ENCODE measurements around the gene BAZ2B. TPM values are rescaled to one million over a fixed set of nuclear protein-coding genes. Genes with fewer than 3 reads are reported as not detected.
"Not testable (repeated sequence)": the region's sequence is repeated elsewhere in the genome, so short reads cannot be mapped to it uniquely, and the experiment has no call there.

BAZ2B gene, protein sequence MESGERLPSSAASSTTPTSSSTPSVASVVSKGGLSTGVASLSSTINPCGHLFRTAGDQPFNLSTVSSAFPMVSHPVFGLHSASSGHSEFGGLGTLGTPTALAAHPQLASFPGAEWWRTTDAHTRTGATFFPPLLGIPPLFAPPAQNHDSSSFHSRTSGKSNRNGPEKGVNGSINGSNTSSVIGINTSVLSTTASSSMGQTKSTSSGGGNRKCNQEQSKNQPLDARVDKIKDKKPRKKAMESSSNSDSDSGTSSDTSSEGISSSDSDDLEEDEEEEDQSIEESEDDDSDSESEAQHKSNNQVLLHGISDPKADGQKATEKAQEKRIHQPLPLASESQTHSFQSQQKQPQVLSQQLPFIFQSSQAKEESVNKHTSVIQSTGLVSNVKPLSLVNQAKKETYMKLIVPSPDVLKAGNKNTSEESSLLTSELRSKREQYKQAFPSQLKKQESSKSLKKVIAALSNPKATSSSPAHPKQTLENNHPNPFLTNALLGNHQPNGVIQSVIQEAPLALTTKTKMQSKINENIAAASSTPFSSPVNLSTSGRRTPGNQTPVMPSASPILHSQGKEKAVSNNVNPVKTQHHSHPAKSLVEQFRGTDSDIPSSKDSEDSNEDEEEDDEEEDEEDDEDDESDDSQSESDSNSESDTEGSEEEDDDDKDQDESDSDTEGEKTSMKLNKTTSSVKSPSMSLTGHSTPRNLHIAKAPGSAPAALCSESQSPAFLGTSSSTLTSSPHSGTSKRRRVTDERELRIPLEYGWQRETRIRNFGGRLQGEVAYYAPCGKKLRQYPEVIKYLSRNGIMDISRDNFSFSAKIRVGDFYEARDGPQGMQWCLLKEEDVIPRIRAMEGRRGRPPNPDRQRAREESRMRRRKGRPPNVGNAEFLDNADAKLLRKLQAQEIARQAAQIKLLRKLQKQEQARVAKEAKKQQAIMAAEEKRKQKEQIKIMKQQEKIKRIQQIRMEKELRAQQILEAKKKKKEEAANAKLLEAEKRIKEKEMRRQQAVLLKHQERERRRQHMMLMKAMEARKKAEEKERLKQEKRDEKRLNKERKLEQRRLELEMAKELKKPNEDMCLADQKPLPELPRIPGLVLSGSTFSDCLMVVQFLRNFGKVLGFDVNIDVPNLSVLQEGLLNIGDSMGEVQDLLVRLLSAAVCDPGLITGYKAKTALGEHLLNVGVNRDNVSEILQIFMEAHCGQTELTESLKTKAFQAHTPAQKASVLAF (N-terminal part only)
- total RNA-seq (2014; rRNA removed; shearing (Covaris generic)), result 37.6 and 38.4 TPM in 2 replicates
- polyA plus RNA-seq (2015; cell fraction: cytosol; rRNA removed), result 20.7 and 31.2 TPM in 2 replicates
- 47.1 and 69.8 TPM in 2 replicates for polyA plus RNA-seq (2015; cell fraction: nucleus; rRNA removed)

DNA sequence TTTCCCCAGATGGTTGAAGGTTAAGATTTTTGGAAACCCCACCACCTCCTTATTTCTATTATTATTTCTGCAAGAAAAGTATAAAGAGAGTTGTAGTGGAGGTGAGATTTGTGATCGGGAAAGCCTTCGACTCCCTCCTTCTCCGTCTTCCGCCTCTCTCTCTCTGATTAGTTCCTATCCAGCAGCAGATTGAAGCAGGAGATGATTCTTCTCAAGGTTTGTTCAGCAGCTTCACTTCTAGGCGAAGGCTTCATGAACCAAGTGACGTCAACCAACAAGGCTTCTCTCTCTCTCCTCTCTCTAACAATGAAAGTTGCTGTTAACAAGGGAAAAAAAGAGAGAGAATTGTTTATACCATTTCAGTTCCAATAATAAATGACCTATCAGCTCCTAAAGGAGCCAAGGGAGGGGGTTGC lies at the start of gene BAZ2B:
Gene BAZ2B, minus strand, starts transcription at position 263 of the 416 bp plus-strand sequence. CDS start 137,829 bp downstream, outside the sequence.
- DNase-seq (ENCODE audit: low read depth, low spot score), result peak; percentile 88
- in situ Hi-C loops (cut with HindIII; ENCODE audit: low pct_unique_long_range_greater_than_20kb, low sequenced_read_pairs), result loop anchor here (25.0 kb wide), 1 partner anchor 96 kb away; the partner anchor contains the start of gene MARCHF7

DNA sequence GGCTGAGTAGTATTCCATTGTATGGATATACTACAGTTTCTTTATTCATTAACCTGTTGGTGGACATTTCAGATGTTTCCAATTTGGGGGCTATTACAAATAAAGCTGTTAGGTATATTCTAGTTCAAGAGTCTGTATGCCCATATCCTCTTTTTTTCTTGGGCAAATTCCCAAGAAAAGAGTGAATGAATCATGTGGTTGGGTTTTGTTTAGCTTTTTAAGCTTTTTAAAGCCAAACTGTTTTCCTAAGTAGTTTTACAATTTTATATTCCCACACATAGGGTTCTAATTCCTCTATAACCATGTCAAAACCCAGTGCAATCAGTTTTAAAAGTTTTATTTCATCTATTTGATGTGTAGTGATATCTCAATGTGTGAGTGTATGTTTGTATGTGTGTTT lies 44.9 kb upstream of the BAZ2B start:
- no peak for DNase-seq (ENCODE audit: low read depth, low spot score)
- in situ Hi-C loops (cut with HindIII; ENCODE audit: low pct_unique_long_range_greater_than_20kb, low sequenced_read_pairs), result no loop called here

DNA sequence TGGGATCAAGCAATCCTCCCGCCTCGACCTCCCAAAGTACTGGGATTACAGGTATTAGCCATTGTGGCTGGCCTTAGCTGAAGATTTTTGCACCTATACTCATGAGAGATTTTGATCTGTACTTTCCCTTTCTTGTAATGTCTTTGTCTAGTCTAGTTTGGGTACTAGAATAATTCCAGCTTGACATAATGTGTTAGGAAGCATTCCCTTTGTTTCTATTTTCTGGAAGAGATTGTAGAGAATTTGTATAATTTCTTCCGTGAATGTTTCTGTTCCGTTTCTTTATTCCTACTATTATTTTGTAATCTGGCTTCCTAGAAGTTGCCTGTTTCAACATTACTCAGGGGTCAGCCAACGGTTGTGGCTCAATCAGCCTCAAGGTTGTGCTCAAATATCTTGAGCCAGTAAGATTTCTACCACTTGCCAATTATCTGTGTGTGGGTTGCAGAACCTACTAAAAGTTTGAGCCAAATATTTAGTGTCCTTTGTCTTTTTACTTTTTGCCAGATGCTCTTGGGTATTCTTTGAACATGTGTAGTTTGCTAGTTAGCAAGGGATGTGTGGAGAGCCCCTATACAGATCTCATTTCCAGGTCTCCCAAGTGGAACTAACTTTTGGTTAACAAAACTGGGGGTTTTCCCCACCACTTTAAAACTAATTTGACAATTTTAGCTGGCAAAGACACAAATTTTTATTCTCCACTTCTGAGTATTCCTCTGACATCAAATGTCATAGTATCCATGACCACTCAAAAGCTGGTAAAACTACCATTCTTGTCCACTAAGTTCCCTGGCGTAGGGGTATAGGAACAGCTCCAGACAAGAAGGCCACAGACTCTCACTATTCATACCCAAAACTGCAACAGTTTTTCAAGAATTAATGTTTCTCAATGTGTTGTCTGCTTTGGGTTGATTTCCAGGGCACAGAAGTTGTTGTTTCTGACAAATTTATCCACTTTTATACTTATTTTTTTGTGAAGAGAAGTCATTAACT lies 42.8 kb upstream of the BAZ2B start:
- DNase-seq (ENCODE audit: low read depth, low spot score), result no peak
- in situ Hi-C loops (cut with HindIII; ENCODE audit: low pct_unique_long_range_greater_than_20kb, low sequenced_read_pairs), result no loop called here

- no peak for DNase-seq (ENCODE audit: low read depth, low spot score)
- in situ Hi-C loops (cut with HindIII; ENCODE audit: low pct_unique_long_range_greater_than_20kb, low sequenced_read_pairs), result no loop called here
Observed at GRCh38 chr2:159653962-159654361, 37.6 kb upstream of the BAZ2B start.

DNA sequence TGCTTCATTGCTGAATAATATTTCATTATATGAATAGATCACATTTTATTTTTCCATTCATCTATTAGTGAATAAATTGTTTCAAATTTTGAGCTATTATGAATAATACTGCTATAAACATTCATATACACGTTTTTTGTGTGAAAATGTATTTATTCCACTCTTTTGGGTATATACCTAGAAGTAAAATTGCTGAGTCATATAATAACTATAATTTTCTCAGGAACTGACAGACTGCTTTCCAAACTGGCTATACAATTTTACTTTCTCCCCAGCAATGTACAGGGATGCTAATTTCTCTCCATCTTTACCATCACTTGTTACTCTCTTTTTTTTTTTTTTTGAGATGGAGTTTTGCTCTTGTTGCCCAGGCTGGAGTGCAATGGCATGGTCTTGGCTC lies 35.5 kb upstream of the BAZ2B start:
- in situ Hi-C loops (cut with HindIII; ENCODE audit: low pct_unique_long_range_greater_than_20kb, low sequenced_read_pairs), result no loop called here
- no peak for DNase-seq (ENCODE audit: low read depth, low spot score)

DNA sequence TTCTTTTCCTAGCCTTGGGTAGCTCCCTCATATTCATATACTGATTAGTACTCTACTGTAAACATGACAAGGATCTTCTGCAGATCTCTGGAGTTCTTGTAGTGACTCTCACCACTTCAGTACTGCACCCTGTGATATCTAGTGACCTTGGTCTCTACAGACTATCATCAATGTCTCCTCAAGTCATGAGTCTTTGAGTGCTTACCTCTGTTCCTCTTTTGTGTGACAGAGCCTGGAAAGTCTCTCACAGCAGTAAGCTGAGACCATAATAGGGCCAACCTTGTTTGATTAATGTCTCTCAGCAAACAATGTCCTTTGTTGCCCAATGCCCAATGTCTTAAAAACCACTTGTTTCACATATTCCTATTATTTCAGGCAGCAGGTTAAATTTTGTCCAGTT lies 34.2 kb upstream of the BAZ2B start:
- DNase-seq (ENCODE audit: low read depth, low spot score), result no peak
- in situ Hi-C loops (cut with HindIII; ENCODE audit: low pct_unique_long_range_greater_than_20kb, low sequenced_read_pairs), result no loop called here

DNA sequence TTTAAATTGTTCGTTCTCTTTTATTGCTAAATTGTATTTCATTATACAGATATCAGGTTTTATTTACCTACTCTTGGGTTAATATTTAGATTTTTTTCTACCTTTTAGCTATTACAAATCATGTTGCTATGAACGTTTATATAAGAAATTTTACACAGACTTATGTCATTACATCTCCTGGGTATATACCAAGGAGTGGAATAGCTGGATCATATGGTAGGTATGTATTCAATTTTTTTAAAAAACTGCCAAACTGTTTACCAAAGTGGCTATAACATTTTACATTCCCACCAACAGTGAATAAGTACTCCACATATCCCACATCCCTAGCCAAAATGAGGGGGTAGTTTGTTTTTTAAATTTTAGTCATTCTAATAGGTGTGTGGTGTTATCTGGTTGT lies 32.3 kb upstream of the BAZ2B start:
- DNase-seq (ENCODE audit: low read depth, low spot score), result no peak
- in situ Hi-C loops (cut with HindIII; ENCODE audit: low pct_unique_long_range_greater_than_20kb, low sequenced_read_pairs), result no loop called here

GRCh38 chr2:159647667-159648066 lies 31.3 kb upstream of the BAZ2B start:
- no peak for DNase-seq (ENCODE audit: low read depth, low spot score)
- in situ Hi-C loops (cut with HindIII; ENCODE audit: low pct_unique_long_range_greater_than_20kb, low sequenced_read_pairs), result no loop called here

DNA sequence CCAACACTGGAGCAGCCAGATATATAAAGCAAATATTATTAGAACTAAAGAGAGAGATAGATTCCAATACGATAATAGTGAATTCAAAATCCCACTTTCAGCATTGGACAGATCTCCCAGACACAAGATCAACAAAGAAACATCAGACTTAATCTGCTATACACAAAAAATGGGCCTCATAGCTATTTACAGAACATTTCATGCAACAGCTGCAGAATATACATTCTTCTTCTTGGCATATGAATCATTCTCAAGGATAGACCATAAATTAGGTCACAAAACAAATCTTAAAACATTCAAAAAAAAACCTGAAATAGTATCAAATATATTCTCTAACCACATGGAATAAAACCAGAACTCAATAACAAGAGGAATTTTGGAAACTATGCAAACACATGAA lies 23.8 kb upstream of the BAZ2B start:
- in situ Hi-C loops (cut with HindIII; ENCODE audit: low pct_unique_long_range_greater_than_20kb, low sequenced_read_pairs), result no loop called here
- DNase-seq (ENCODE audit: low read depth, low spot score), result no peak

DNA sequence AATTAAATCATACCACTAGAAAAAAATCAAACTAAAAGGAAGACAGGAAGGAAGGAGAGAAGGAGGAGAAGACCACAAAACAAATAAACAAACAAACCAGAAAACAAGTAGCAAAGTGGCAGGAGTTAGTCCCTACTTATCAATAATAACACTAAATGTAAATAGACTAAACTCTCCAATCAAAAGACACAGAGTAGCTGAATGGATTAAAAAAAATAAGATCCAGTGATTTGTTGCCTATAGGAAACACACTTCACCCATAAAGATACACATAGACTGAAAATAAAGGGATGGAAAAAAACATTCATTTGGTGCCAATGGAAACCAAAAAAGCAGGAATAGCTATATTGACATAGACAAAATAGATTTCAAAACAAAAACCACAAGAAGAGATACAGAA lies 23.4 kb upstream of the BAZ2B start:
- DNase-seq (ENCODE audit: low read depth, low spot score), result no peak
- in situ Hi-C loops (cut with HindIII; ENCODE audit: low pct_unique_long_range_greater_than_20kb, low sequenced_read_pairs), result no loop called here

GRCh38 chr2:159639071-159639470 lies 22.7 kb upstream of the BAZ2B start:
- in situ Hi-C loops (cut with HindIII; ENCODE audit: low pct_unique_long_range_greater_than_20kb, low sequenced_read_pairs), result no loop called here
- DNase-seq (ENCODE audit: low read depth, low spot score), result no peak

GRCh38 chr2:159637988-159638501 lies 21.7 kb upstream of the BAZ2B start:
- in situ Hi-C loops (cut with HindIII; ENCODE audit: low pct_unique_long_range_greater_than_20kb, low sequenced_read_pairs), result no loop called here
- DNase-seq (ENCODE audit: low read depth, low spot score), result no peak

GRCh38 chr2:159637240-159637639 lies 20.9 kb upstream of the BAZ2B start:
- in situ Hi-C loops (cut with HindIII; ENCODE audit: low pct_unique_long_range_greater_than_20kb, low sequenced_read_pairs), result no loop called here
- DNase-seq (ENCODE audit: low read depth, low spot score), result no peak

DNA sequence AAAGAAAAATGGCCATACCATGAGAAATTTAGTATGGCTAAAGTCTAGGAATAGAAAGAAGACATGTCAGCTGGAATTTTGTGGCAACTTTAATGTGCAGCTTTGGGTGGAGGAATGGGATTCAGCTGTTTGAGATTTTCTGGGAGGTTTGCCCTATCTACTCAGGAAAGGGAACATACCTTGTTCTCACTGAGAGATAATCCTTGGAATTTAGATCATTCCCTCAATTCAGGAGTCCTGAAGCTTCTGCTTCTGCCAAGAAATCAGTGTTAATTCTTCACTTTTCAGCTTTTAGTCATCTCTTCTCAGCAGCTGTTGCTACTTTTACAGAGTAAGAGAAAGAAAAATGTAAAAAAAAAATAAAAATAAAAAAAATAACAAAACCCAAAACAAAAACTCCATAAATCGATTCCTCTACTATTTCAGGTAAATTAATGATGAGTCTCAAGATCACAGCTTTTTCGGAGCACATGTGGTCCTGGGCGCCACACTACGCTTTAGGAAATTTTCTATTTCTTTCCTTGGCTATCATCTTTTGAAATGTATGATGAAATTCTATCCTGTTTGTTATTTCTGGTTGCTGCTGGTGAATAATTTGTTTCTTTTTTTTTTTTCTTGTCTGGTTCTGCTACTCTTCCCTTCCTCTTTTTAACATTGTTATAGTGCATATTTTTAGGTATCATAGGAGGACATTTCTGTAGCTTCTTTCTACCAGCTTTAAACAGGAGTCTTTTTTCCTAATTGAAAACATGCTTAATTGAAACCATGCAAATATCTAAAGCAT lies 18.9 kb upstream of the BAZ2B start:
- no peak for DNase-seq (ENCODE audit: low read depth, low spot score)

DNA sequence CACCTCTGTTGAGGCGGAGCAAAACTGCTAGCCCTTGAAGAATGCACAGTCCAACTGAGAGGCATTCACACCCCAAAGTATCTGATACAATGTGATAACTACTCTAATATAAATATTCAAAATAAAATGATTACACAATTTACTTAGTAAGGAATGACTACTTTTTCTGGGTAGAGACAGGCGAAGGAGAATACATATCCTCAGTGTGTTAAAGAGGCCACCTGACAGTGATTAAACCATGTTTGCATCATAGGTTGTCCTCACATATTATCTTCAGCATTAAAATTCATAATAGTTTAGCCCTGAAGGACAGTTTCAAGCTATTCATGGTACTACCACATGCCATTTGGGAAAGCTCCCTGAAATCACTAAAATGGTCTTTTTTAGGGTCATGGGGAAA lies 16.9 kb upstream of the BAZ2B start:
- DNase-seq (ENCODE audit: low read depth, low spot score), result no peak
- in situ Hi-C loops (cut with HindIII; ENCODE audit: low pct_unique_long_range_greater_than_20kb, low sequenced_read_pairs), result no loop called here

More for the DNA sequence above, 18.9 kb upstream of the BAZ2B start:
- in situ Hi-C loops (cut with HindIII; ENCODE audit: low pct_unique_long_range_greater_than_20kb, low sequenced_read_pairs), result no loop called here

GRCh38 chr2:159625628-159626027 lies 9.3 kb upstream of the BAZ2B start:
- DNase-seq (ENCODE audit: low read depth, low spot score); in situ Hi-C loops (cut with HindIII; ENCODE audit: low pct_unique_long_range_greater_than_20kb, low sequenced_read_pairs): not testable (repeated sequence)

All from SK-MEL-5 (cell line).